MCF 10A (cell line): ENCODE data around the gene VEZF1. TPM values are rescaled to one million over a fixed set of nuclear protein-coding genes. Genes with fewer than 3 reads are reported as not detected.
"Not testable (repeated sequence)": the region's sequence is repeated elsewhere in the genome, so short reads cannot be mapped to it uniquely, and the experiment has no call there.

Experiments used
- BruUV-seq: library from RNA; stranded (reverse); fragments of 400-500 nt; replicated peaks from 2 replicates; lab custom pipeline; 2021; lab: Mats Ljungman, UMichigan
- CTCF ChIA-PET: fragments of 300-600 bp; sonication (Branson Sonifier 250); formaldehyde crosslinking; extraction: SDS; loops from one replicate; lab custom pipeline; 2021; ENCODE audit warnings: antibody characterized with exemption, inconsistent platforms; lab: Yijun Ruan, JAX
- POLR2A ChIA-PET: fragments of 300-600, 350-650 bp; sonication (Branson Sonifier 250); formaldehyde crosslinking; extraction: SDS; loops from one replicate; lab custom pipeline; 2020; ENCODE audit warnings: antibody characterized with exemption, inconsistent platforms; lab: Yijun Ruan, JAX
- DNase-seq: peaks from one replicate; pipeline ENCODE4 v3.0.0-alpha.2; 2018; ENCODE audit not compliant: unreplicated experiment
- H3K27ac Mint-ChIP-seq: one replicate; pipeline ENCODE4 v1.8.0; 2022; ENCODE audit warnings: mild to moderate bottlenecking, low read depth, mixed read lengths; ENCODE audit not compliant: unreplicated experiment
- H3K27me3 Mint-ChIP-seq: one replicate; pipeline ENCODE4 v1.8.0; 2022; ENCODE audit warnings: mixed read lengths; ENCODE audit not compliant: insufficient read depth, unreplicated experiment
- H3K36me3 Mint-ChIP-seq: one replicate; pipeline ENCODE4 v1.8.0; 2022; ENCODE audit warnings: mild to moderate bottlenecking, moderate library complexity, mixed read lengths; ENCODE audit not compliant: insufficient read depth, unreplicated experiment
- H3K4me1 Mint-ChIP-seq: one replicate; pipeline ENCODE4 v1.8.0; 2022; ENCODE audit warnings: mixed read lengths; ENCODE audit not compliant: insufficient read depth, unreplicated experiment
- H3K4me3 Mint-ChIP-seq: one replicate; pipeline ENCODE4 v1.8.0; 2022; ENCODE audit warnings: mild to moderate bottlenecking, moderate library complexity, mixed read lengths; ENCODE audit not compliant: unreplicated experiment
- H3K9me3 Mint-ChIP-seq: one replicate; pipeline ENCODE4 v1.8.0; 2022; ENCODE audit warnings: mixed read lengths; ENCODE audit not compliant: unreplicated experiment
- intact Hi-C: fragments of 100-400 bp; cut with micrococcal nuclease; formaldehyde crosslinking; loops from 2 replicates; pipeline ENCODE4 v1.14.1; 2022
- total RNA-seq: library from RNA; stranded (reverse); gene quantifications from 2 replicates; pipeline ENCODE4 v1.2.3, GENCODE V29; 2022
- TF ChIP-seq, protein P1 (sequence below): fragments of 200-600 bp; IDR thresholded peaks from one replicate; pipeline ENCODE4 v1.8.0; 2022; ENCODE audit warnings: antibody characterized with exemption, mild to moderate bottlenecking; ENCODE audit not compliant: unreplicated experiment

VEZF1 gene
- total RNA-seq, 1 experiment from 2014 or later: 66.8 TPM

DNA sequence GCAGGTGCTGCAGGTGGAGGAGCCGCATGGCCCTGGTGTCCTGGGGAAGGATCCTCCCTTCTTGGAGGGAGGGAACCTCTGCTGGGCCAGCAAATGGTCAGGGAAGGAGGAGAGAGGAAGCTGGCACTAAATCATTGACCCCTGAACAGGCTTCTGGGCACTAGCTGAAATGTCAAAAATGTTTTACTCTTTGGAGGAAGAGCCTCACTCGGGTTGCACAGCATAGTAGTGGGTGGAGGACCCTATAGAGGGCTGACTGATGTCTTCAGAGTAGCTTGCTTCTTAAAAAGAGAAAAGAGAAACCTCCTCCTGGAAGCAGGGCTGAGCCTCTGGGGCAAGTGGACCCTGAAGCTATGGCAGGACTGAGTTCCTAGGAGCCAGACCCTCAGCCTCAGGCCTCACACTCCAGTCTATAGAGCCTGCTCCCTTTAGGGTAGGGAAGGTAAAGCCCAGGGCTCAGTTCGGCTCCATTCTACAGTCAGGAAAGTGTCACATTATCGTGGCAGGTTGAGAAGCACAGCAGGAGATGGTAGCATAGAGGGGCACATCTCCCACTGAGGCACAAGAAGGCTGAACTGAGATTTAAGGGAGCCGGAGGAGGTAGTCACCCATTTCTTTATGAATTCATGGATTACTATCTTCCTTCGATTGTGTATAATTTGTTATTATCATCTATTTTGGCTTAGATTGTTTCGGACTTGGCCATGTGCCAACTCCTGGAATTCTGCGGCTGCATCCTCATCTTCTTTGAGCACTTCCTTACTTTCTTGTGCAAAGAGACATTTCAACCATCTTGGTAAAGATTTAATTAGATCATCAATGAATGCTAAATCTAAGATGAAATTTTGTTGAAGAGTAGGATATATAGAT, 25.5 kb downstream of the VEZF1 start:
- no peak for DNase-seq
- no TSS peak for BruUV-seq
- no peaks in the 10 kb centered on the region for H3K9me3 Mint-ChIP-seq
- intact Hi-C loops: no loop called here
- CTCF ChIA-PET: interaction anchor here (0.6 to 1.5 kb wide), 3 partner anchors 9 to 129 kb away, joined by 3 to 6 read pairs (median 4); no protein-coding TSS in a partner anchor
- H3K36me3 Mint-ChIP-seq: no peaks in the 10 kb centered on the region
- no peak overlapping the region for H3K27ac Mint-ChIP-seq
- no peak overlapping the region for H3K4me3 Mint-ChIP-seq
- no peaks in the 10 kb centered on the region for H3K4me1 Mint-ChIP-seq
- H3K27me3 Mint-ChIP-seq: no peaks in the 10 kb centered on the region
- POLR2A ChIA-PET: no interaction called here
- TF ChIP-seq, protein P1, sequence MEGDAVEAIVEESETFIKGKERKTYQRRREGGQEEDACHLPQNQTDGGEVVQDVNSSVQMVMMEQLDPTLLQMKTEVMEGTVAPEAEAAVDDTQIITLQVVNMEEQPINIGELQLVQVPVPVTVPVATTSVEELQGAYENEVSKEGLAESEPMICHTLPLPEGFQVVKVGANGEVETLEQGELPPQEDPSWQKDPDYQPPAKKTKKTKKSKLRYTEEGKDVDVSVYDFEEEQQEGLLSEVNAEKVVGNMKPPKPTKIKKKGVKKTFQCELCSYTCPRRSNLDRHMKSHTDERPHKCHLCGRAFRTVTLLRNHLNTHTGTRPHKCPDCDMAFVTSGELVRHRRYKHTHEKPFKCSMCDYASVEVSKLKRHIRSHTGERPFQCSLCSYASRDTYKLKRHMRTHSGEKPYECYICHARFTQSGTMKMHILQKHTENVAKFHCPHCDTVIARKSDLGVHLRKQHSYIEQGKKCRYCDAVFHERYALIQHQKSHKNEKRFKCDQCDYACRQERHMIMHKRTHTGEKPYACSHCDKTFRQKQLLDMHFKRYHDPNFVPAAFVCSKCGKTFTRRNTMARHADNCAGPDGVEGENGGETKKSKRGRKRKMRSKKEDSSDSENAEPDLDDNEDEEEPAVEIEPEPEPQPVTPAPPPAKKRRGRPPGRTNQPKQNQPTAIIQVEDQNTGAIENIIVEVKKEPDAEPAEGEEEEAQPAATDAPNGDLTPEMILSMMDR: no peak

DNA sequence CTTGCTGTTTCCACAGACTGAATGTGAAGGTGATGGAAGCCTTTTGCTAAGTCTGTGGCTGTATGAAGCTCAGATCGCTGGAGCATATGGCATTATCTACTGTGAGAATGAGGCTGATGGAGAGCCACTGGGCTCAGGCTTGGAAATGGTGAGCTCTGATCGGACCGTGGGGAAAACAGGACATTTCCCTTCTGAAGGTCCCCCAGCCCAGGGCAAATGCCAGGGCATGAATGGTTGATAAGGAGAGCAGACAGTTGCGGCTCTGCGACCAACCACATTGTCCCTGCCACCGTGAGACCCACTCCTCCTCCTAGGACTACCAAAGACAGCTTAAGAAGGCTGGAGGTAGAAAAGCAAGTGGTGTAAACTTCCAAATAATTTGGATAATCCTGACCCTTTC, 28.1 kb downstream of the VEZF1 start:
- TF ChIP-seq, protein P1: no peak
- ChIA-PET POLR2A (no interaction called here), CTCF (interaction anchor here (0.7 to 1.0 kb wide), 2 partner anchors 11 to 13 kb away, joined by 3 read pairs; no protein-coding TSS in a partner anchor)
- Mint-ChIP-seq H3K27me3 (no peaks in the 10 kb centered on the region), H3K27ac (no peak overlapping the region), H3K9me3 (no peaks in the 10 kb centered on the region), H3K36me3 (no peaks in the 10 kb centered on the region), H3K4me1 (peaks cover 4% of the 10 kb centered on the region), H3K4me3 (no peak overlapping the region)
- no TSS peak for BruUV-seq
- intact Hi-C loops: no loop called here
- DNase-seq: no peak

DNA sequence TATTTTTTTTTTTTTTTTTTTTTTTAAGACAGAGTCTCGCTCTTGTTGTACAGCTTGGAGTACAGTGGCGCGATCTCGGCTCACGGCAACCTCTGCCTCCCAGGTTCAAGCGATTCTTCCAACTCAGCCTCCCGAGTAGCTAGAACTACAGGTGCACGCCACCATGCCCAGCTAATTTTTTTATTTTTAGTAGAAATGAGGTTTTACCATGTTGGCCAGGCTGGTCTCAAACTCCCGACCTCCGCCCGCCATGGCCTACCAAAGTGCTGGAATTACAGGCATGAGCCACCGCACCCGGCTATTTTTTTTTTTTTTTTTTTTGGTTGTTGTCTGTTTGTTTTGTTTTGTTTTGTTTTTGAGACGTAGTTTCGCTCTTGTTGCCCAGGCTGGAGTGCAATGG, 29.7 kb downstream of the VEZF1 start:
- DNase-seq, H3K27ac Mint-ChIP-seq, H3K9me3 Mint-ChIP-seq, intact Hi-C loops, H3K4me1 Mint-ChIP-seq, H3K36me3 Mint-ChIP-seq, BruUV-seq, H3K4me3 Mint-ChIP-seq, H3K27me3 Mint-ChIP-seq: not testable (repeated sequence)
- ChIA-PET CTCF (interaction anchor here (0.6 kb wide), 1 partner anchor 18 kb away, joined by 5 read pairs; no protein-coding TSS in a partner anchor), POLR2A (interaction anchor here (0.8 kb wide), 1 partner anchor 10 kb away, joined by 3 read pairs; no protein-coding TSS in a partner anchor)

DNA sequence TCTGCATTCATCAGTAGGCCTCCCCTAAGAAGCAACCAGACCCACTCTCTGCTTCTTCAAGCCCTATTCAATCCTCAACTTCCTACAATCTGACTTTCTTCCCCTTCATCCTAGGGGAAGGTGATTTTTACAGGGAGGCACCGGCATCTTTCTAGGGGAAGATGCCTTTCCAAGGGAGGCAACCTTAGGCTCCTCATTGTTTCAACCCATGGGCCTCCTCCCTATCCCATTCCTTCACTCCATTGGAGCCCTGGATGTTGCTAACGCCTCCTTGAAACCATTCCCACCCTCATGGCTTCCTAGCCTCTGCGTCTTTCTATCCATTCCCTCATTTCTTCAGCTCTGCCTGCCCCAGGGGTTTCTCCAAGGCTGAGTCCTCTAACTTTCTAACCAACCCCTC, 30.2 kb downstream of the VEZF1 start:
- Mint-ChIP-seq H3K9me3 (no peaks in the 10 kb centered on the region), H3K4me3 (no peak overlapping the region), H3K4me1 (peaks cover 15% of the 10 kb centered on the region), H3K36me3 (no peaks in the 10 kb centered on the region), H3K27me3 (no peaks in the 10 kb centered on the region), H3K27ac (no peak overlapping the region)
- no TSS peak for BruUV-seq
- intact Hi-C loops: no loop called here
- ChIA-PET POLR2A (interaction anchor here (0.8 kb wide), 1 partner anchor 9 kb away, joined by 3 read pairs; no protein-coding TSS in a partner anchor), CTCF (interaction anchor here (0.6 kb wide), 1 partner anchor 19 kb away, joined by 5 read pairs; no protein-coding TSS in a partner anchor)
- no peak for DNase-seq
- TF ChIP-seq, protein P1: no peak
